Common myeloid progenitor, CD34-positive (primary cell): ENCODE measurements around the gene HDDC3.
A peak's percentile ranks its signal among the peaks of the same experiment; 100 is the strongest.

Experiments
- CTCF ChIA-PET: fragments of 350-600 bp; sonication (Branson Sonifier 250); formaldehyde crosslinking; loops from one replicate; lab custom pipeline; 2021; ENCODE audit warnings: antibody characterized with exemption; lab: Charles Lee
- POLR2A ChIA-PET: fragments of 350-600 bp; sonication (Branson Sonifier 250); formaldehyde crosslinking; loops from one replicate; lab custom pipeline; 2021; ENCODE audit warnings: antibody characterized with exemption; lab: Charles Lee
- DNase-seq, 3 donors: peaks; one replicate each; pipeline versions ENCODE4 v3.0.0 to v3.0.0-alpha.2; 2013
- H3K27ac ChIP-seq, 2 experiments: 1 replicate in 1 of 2; 2 replicates in 1 of 2; pipeline ENCODE4 v1.7.0; 2013; ENCODE audit warnings: inconsistent platforms in 2 of 2, low read length in 2 of 2, mild to moderate bottlenecking in 2 of 2, low read depth in 1 of 2, moderate library complexity in 1 of 2; ENCODE audit not compliant: severe bottlenecking in 2 of 2, insufficient read depth in 1 of 2, poor library complexity in 1 of 2
- H3K27me3 ChIP-seq, 5 experiments: replicated peaks in 2 of 5; 1 replicate in 3 of 5; 2 replicates in 2 of 5; pipeline versions ENCODE4 v1.6.1 to v1.7.0; 2013; ENCODE audit warnings: low read length in 4 of 5, mild to moderate bottlenecking in 2 of 5, moderate library complexity in 2 of 5, inconsistent platforms in 1 of 5; ENCODE audit not compliant: insufficient read depth in 5 of 5, control insufficient read depth in 4 of 5
- H3K36me3 ChIP-seq, 4 experiments: 1 replicate in 2 of 4; 2 replicates in 2 of 4; pipeline versions ENCODE4 v1.6.1 to v1.7.0; 2013; ENCODE audit warnings: low read length in 3 of 4, control low read depth in 1 of 4, mild to moderate bottlenecking in 1 of 4; ENCODE audit not compliant: control insufficient read depth in 4 of 4, insufficient read depth in 4 of 4
- H3K4me1 ChIP-seq, 4 experiments: 1 replicate in 3 of 4; 2 replicates in 1 of 4; pipeline versions ENCODE4 v1.6.1 to v1.7.1; 2013; ENCODE audit warnings: low read length in 3 of 4, mild to moderate bottlenecking in 3 of 4, control low read depth in 1 of 4, inconsistent platforms in 1 of 4, moderate library complexity in 1 of 4; ENCODE audit not compliant: control insufficient read depth in 4 of 4, insufficient read depth in 4 of 4; ENCODE audit errors: control extremely low read depth in 1 of 4
- H3K4me3 ChIP-seq, 7 experiments: 1 replicate in 4 of 7; 2 replicates in 3 of 7; pipeline versions ENCODE4 v1.5.1 to v1.7.0; 2013; ENCODE audit warnings: mild to moderate bottlenecking in 7 of 7, low read length in 6 of 7, moderate library complexity in 6 of 7, inconsistent platforms in 2 of 7, low read depth in 2 of 7, control low read depth in 1 of 7; ENCODE audit not compliant: insufficient read depth in 4 of 7, control insufficient read depth in 1 of 7; ENCODE audit errors: extremely low read depth in 1 of 7
- H3K9me3 ChIP-seq, 5 experiments: 1 replicate in 4 of 5; 2 replicates in 1 of 5; pipeline versions ENCODE4 v1.6.1 to v1.7.1; 2013; ENCODE audit warnings: low read length in 4 of 5, mild to moderate bottlenecking in 2 of 5, inconsistent platforms in 1 of 5, low read depth in 1 of 5, moderate library complexity in 1 of 5; ENCODE audit not compliant: control insufficient read depth in 4 of 5, insufficient read depth in 2 of 5; ENCODE audit errors: control extremely low read depth in 1 of 5
- WGBS: methylation state at CpG from one replicate; pipeline ENCODE4 v1.1.5; 2013; ENCODE audit not compliant: insufficient coverage; 5-methylcytosine and 5-hydroxymethylcytosine counted together

Gene HDDC3

GRCh38 chr15:90941038-90941437 lies 8.7 kb upstream of the HDDC3 start:
- H3K36me3 ChIP-seq: peaks cover 19 to 71% (median 50%) of the 10 kb centered on the region in 4 experiments
- no peak overlapping the region for H3K4me3 ChIP-seq
- H3K27ac ChIP-seq: no peak overlapping the region
- ChIA-PET POLR2A (no interaction called here), CTCF (interaction anchor here (2.0 to 13.1 kb wide), 2 partner anchors 9 to 16 kb away, joined by 5 to 134 read pairs; partner anchors contain the start of gene RCCD1)
- 100% methylated on average over 2 of the region's 4 CpGs for WGBS
- DNase-seq: no peak
- H3K9me3 ChIP-seq: no peaks in the 10 kb centered on the region
- no peaks in the 10 kb centered on the region for H3K27me3 ChIP-seq
- peaks cover 0 to 11% (median 7%) of the 10 kb centered on the region in 4 experiments for H3K4me1 ChIP-seq

DNA sequence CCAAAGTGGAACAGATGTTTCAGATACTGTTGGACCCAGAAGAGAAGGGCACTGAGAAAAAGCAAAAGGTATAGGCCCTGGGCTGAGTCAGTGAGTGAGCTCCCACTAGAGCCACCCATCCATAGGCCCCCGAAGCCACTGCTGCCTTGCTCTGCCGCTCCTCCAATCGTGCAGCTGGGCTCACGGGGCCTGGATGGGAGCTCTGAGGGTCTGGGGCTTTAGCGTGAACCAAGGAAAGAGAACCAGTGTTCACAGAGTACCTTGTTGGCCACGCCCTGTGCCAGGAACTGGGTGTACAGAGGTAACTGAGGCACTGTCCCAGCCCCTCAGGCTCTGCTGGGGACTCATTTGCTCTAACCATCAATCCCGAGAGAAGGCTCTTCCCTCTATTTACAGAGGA lies 7.4 kb upstream of the HDDC3 start:
- peaks cover 19 to 65% (median 47%) of the 10 kb centered on the region in 4 experiments for H3K36me3 ChIP-seq
- H3K4me1 ChIP-seq: peaks cover 0 to 21% (median 17%) of the 10 kb centered on the region in 4 experiments
- 83% methylated on average over 6 of the region's 7 CpGs for WGBS
- no peak overlapping the region for H3K27ac ChIP-seq
- CTCF ChIA-PET: interaction anchor here (2.0 to 13.1 kb wide), 3 partner anchors 8 to 18 kb away, joined by 5 to 134 read pairs (median 62); partner anchors contain the start of gene RCCD1
- POLR2A ChIA-PET: interaction anchor here (1.3 kb wide), 1 partner anchor 9 kb away, joined by 3 read pairs; no protein-coding TSS in a partner anchor
- DNase-seq: no peak
- H3K9me3 ChIP-seq: no peaks in the 10 kb centered on the region
- no peaks in the 10 kb centered on the region for H3K27me3 ChIP-seq
- no peak overlapping the region for H3K4me3 ChIP-seq

DNA sequence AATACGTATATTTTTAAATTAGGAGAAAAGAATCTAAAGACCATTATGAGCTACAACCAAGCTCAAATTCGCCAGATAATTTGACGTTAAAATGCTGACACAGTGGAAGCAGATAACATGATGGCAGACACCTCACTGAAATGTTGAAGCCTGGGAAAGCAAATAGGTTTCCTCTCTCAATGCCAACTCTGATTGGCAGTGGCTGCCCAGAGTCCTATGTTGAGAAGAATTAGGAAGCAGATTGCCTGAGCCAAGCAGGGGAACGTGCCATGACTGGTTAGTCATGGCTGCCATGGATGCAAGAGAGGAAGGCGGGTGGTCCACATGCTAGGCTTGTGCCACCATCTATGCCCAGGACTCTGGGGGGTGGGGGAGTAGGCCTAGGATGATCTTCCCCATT lies 5.9 kb upstream of the HDDC3 start:
- ChIA-PET POLR2A (no interaction called here), CTCF (interaction anchor here (1.2 to 13.1 kb wide), 3 partner anchors 10 to 52 kb away, joined by 5 to 134 read pairs (median 62); partner anchors contain the start of gene RCCD1)
- DNase-seq: no peak
- Histone ChIP-seq H3K9me3 (no peaks in the 10 kb centered on the region), H3K27ac (no peak overlapping the region), H3K4me3 (no peak overlapping the region), H3K4me1 (peaks cover 4 to 29% (median 28%) of the 10 kb centered on the region in 4 experiments), H3K36me3 (peaks cover 19 to 50% (median 40%) of the 10 kb centered on the region in 4 experiments), H3K27me3 (no peaks in the 10 kb centered on the region)
- 100% methylated on average over 4 of the region's 5 CpGs for WGBS

DNA sequence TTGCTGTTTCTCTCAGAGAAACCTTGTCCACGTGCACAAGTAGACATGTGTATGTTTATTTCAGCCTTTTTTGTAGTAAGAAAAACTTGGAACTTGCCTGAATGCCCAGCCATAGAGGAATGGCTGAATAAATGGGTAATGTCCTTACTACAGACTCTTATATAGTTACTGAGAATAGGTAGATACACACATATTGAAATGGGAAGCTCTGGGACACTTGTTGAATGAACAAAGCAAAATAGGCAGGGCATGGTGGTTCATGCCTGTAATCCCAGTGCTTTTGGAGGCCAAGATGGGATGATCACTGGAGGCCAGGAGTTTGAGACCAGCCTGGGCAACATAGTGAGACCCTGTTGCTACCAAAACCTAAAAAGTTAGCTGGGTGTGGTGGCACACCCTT lies 4.5 kb upstream of the HDDC3 start:
- CTCF ChIA-PET: interaction anchor here (1.0 to 13.1 kb wide), 4 partner anchors 11 to 72 kb away, joined by 3 to 258 read pairs (median 98); partner anchors contain the start of genes MAN2A2 and RCCD1
- Histone ChIP-seq H3K27me3 (no peaks in the 10 kb centered on the region), H3K4me3 (no peak overlapping the region), H3K36me3 (peaks cover 19 to 36% (median 29%) of the 10 kb centered on the region in 4 experiments), H3K4me1 (peaks cover 4 to 39% (median 35%) of the 10 kb centered on the region in 4 experiments), H3K27ac (no peak overlapping the region), H3K9me3 (no peaks in the 10 kb centered on the region)
- POLR2A ChIA-PET: no interaction called here
- WGBS: 100% methylated on average over 1 of the region's 1 CpG
- DNase-seq: no peak

DNA sequence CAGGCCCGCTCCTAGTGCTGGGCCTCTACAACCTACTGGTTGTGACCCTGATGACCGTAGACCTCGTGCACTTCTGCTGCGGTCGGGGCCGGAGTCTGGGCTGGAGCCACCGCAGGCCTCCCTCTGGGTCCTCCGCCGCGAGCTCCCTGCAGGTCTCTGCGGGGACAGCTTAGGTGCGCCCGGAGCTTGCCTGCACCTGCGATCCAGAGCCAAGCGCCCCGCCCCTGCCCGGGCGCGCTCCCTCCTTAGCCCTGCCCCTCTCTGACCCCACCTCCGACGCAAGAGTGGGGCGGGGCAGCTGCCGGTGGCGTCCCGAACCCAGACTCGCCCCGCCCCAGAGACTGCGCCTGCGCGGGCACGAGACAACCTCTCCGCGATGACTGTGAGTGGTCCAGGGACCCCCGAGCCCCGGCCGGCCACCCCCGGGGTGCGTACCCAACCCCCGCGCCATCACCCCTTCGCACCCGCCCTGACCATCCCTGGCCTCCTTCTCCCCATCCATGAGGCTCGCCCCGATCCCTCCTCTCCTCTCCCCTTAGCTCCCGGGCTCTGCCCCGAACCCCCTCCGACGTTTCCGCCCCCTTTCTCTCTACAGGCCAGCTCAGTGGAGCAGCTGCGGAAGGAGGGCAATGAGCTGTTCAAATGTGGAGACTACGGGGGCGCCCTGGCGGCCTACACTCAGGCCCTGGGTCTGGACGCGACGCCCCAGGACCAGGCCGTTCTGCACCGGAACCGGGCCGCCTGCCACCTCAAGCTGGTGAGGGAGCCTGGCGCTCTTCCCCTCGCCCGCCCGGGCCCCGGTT lies 2.8 kb upstream of the HDDC3 start, which contains the start of gene UNC45A:
Gene UNC45A (plus strand): TSS at position 337 of the 803 bp plus-strand sequence. CDS start 40 bp downstream, at position 377.
- peak; percentile 82 to 90 (median 89) for DNase-seq
- CTCF ChIA-PET: interaction anchor here (0.7 to 13.1 kb wide), 18 partner anchors 8 to 354 kb away, joined by 3 to 258 read pairs (median 5); partner anchors contain the start of genes MAN2A2 and RCCD1
- peaks cover 7 to 55% (median 50%) of the 10 kb centered on the region in 4 experiments for H3K4me1 ChIP-seq
- POLR2A ChIA-PET: interaction anchor here (1.1 to 1.8 kb wide), 2 partner anchors 31 to 32 kb away, joined by 3 to 4 read pairs; partner anchors contain the start of gene MAN2A2
- under 1% methylated on average over 62 of the region's 65 CpGs for WGBS
- H3K9me3 ChIP-seq: no peaks in the 10 kb centered on the region
- H3K36me3 ChIP-seq: peaks cover 14 to 24% (median 19%) of the 10 kb centered on the region in 4 experiments
- H3K27me3 ChIP-seq: no peaks in the 10 kb centered on the region
- peak within 1 kb of the TSS; percentile 30 to 85 for H3K27ac ChIP-seq
- peak within 1 kb of the TSS; percentile 63 to 89 (median 78) for H3K4me3 ChIP-seq

GRCh38 chr15:90934256-90934948 lies 2.1 kb upstream of the HDDC3 start:
- ChIA-PET CTCF (interaction anchor here (0.7 to 13.1 kb wide), 25 partner anchors 9 to 338 kb away, joined by 3 to 258 read pairs (median 4); partner anchors contain the start of genes MAN2A2 and RCCD1), POLR2A (interaction anchor here (1.1 to 1.8 kb wide), 2 partner anchors 30 to 32 kb away, joined by 3 to 4 read pairs; partner anchors contain the start of gene MAN2A2)
- Histone ChIP-seq H3K4me3 (peak overlapping the region; percentile 63 to 89 (median 78)), H3K27ac (peak overlapping the region in 1 of 2 experiments; percentile 85), H3K9me3 (no peaks in the 10 kb centered on the region), H3K4me1 (peaks cover 12 to 62% (median 52%) of the 10 kb centered on the region in 4 experiments), H3K27me3 (no peaks in the 10 kb centered on the region), H3K36me3 (peaks cover 7 to 16% (median 15%) of the 10 kb centered on the region in 4 experiments)
- WGBS: 0% methylated on average over 15 of the region's 19 CpGs
- peak; percentile 85 to 89 (median 88) for DNase-seq
